NCI-H774 (cell line): ENCODE results near the gene FAT2.
A peak's percentile ranks its signal among the peaks of the same experiment; 100 is the strongest.

ENCODE experiments used
- DNase-seq: peaks from one replicate; lab custom pipeline; 2025; lab: John Stamatoyannopoulos, UW

FAT2 gene

GRCh38 chr5:151591144-151591819 is at the start of gene FAT2:
Gene FAT2, minus strand, starts transcription at chr5:151591331. Its CDS starts 22,400 bp downstream, at chr5:151568931.
- no peak for DNase-seq

GRCh38 chr5:151638619-151639018 is 47.5 kb upstream of the FAT2 start:
- no peak for DNase-seq

GRCh38 chr5:151637676-151638075 is 46.5 kb upstream of the FAT2 start:
- DNase-seq: no peak

- DNase-seq: no peak
These were observed 42.8 kb upstream of the FAT2 start for GRCh38 chr5:151633892-151634291.

GRCh38 chr5:151632941-151633340 is 41.8 kb upstream of the FAT2 start:
- no peak for DNase-seq

- DNase-seq: no peak
These were observed 41.4 kb upstream of the FAT2 start for GRCh38 chr5:151632524-151632923.

GRCh38 chr5:151631941-151632340 is 40.8 kb upstream of the FAT2 start:
- no peak for DNase-seq

- no peak for DNase-seq
These were observed 39.0 kb upstream of the FAT2 start for GRCh38 chr5:151630088-151630487.

GRCh38 chr5:151628112-151628823 is 37.1 kb upstream of the FAT2 start:
- DNase-seq: no peak

- no peak for DNase-seq
These were observed 36.5 kb upstream of the FAT2 start for GRCh38 chr5:151627650-151628049.

- DNase-seq: no peak
These were observed 34.2 kb upstream of the FAT2 start for GRCh38 chr5:151625285-151625684.

- no peak for DNase-seq
These were observed 33.3 kb upstream of the FAT2 start for GRCh38 chr5:151624476-151624875.

- peak; percentile 42 for DNase-seq
These were observed 31.4 kb upstream of the FAT2 start for GRCh38 chr5:151622367-151623088.

- no peak for DNase-seq
These were observed 29.3 kb upstream of the FAT2 start for GRCh38 chr5:151620461-151620840.

- no peak for DNase-seq
These were observed 28.8 kb upstream of the FAT2 start for GRCh38 chr5:151619812-151620460.

- DNase-seq: no peak
These were observed 27.8 kb upstream of the FAT2 start for GRCh38 chr5:151618907-151619306.

GRCh38 chr5:151617841-151618710 is 26.9 kb upstream of the FAT2 start:
- DNase-seq: no peak

GRCh38 chr5:151617383-151617840 is 26.3 kb upstream of the FAT2 start:
- DNase-seq: no peak

- DNase-seq: no peak
These were observed 24.3 kb upstream of the FAT2 start for GRCh38 chr5:151615431-151615830.

- DNase-seq: no peak
These were observed 23.4 kb upstream of the FAT2 start for GRCh38 chr5:151614565-151614964.

- DNase-seq: no peak
These were observed 21.7 kb upstream of the FAT2 start for GRCh38 chr5:151612689-151613427.
